DMS114 treated with DMSO at 0.1 percent for 48 hours (cell line): Measurements from ENCODE around the gene FURIN.
"Not testable (repeated sequence)": the region's sequence is repeated elsewhere in the genome, so short reads cannot be mapped to it uniquely, and the experiment has no call there.

Experiments used
- DNase-seq: peaks from one replicate; lab custom pipeline; 2025; ENCODE audit not compliant: unreplicated experiment; lab: John Stamatoyannopoulos, UW

The FURIN gene

GRCh38 chr15:90840954-90841353 is 27.4 kb upstream of the FURIN start:
- DNase-seq: no peak

DNA sequence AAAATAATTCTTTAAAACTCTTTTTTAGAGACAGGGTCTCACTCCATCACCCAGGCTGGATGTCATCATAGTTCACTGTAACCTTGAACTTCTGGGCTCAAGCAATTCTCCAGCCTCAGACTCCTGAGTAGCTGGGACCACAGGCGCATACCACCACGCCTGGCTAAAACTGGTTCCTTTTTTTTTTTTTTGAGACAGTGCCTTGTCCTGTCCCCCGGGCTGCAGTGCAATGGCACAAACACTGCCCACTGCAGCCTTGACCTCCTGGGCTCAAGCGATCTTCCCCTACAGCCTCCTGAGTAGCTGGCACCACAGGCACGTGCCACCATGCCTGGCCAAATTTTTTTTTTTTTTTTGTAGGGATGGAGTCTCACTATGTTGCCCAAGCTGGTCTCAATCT is 23.7 kb upstream of the FURIN start:
- no peak for DNase-seq

DNA sequence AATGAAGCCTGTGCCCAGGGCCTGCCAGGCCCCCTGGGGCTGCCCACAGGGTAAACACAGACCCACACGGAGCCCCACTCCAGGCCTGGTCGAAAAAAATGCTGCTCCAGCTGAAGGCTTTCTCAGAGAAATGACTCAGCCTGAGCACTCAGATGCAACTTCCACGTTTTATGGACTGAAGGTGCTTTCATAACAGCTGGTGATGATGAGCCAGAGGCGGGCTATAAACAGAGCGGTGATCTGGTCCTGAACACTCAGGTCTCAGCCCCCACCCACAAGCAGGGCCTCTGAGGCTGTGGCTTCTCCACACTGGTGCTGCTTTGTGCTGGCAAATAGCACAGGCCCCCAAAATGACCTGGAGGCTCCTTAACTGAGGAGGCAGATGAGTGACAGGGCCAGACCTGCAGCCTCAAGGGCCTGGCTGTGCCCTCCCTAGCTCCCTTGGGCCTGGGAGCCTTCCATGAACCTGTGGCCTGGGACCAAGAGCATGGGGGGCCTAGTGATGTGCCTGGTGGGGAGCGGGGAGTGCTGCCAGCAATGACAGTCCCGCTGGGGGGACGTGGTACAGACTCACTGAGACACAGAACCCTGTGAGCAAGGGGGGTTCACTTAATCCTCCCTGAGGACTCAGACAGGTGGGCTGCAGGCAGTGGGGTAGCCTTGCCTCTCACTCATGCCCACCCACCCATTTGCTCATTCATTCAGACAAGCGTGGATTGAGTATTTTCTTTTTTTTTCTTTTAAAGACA is 23.0 kb upstream of the FURIN start:
- no peak for DNase-seq

- not testable (repeated sequence) for DNase-seq
These were observed 19.0 kb upstream of the FURIN start for GRCh38 chr15:90849424-90849823.

DNA sequence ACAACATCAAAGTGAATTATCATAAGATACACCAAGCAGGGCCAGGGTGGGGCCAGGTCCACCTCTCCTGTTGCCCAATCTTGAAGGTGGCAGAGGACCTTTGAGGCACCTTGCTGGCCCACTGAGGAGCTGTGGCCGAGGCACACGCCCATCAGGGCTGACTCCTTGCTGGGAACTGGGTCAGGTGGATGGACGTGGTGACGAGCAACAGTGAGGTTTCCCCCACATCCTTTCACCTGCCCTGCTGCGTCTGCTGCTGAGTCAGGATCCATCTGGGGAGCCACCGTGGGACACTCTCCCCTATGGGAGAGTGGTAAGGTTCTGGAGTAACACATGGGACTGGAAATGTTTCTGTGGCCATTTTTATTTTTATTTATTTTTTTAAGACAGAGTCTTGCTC is 17.3 kb upstream of the FURIN start:
- no peak for DNase-seq

DNA sequence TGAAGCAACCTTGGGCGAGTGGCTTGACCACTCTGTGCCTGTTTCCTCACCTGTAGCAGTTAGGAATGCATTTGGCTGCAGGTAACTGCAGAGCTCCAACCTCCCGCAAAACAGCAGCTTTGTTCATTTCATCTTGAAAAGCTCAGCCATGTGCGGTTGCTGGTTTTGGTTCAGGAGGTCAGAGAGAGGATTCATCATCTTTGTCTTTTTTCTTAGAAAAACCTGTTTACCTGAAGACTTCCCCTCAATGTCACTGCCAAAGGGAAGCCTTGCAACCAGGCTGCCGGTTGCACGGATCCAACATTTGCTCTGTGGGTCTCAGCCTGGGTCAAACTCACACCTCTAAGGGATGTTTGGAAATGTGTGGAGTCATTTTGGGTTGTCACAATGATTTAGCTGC is 16.4 kb upstream of the FURIN start:
- DNase-seq: no peak

GRCh38 chr15:90855139-90855538 is 13.2 kb upstream of the FURIN start:
- DNase-seq: no peak

DNA sequence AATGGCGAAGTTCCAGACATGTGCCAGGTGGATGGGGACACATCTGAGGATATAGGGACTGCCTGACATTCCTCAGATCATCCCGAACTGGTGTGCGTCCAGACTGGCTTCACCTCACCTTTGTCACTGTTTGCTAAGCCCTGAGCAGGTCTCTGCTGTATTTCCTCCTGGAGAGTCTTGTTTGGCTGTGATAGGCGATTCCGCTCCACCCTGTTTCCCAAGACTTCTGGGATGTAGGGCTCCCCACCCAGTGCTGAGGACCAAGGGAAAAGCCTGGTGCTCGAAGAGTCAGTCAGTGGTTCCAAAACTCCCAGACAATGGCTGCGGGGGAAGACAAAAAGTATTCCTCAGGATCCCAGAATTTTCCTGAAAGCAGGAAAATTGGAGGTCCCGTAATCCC is 11.1 kb upstream of the FURIN start:
- DNase-seq: no peak

GRCh38 chr15:90857883-90858443 is 10.4 kb upstream of the FURIN start:
- no peak for DNase-seq

GRCh38 chr15:90859234-90860131 is 8.9 kb upstream of the FURIN start:
- DNase-seq: no peak

DNA sequence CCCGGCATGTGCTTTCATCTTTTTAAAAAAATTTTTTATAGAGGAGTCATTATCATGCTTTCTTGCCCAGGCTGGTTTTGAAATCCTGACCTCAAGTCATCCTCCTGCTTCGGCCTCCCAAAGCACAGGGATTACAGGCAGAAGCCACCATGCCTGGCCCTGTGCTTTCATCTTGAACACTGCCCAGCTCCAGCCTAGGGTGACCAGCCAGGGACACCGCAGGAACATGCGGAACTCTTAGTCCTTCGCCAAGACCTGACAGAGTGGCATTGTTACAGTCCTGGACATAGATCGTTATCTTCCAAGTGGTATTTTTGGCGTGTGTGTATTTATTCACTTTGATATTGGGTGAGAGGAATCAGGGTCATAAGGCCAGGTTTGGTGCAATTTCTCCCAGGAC is 7.9 kb upstream of the FURIN start:
- DNase-seq: no peak

DNA sequence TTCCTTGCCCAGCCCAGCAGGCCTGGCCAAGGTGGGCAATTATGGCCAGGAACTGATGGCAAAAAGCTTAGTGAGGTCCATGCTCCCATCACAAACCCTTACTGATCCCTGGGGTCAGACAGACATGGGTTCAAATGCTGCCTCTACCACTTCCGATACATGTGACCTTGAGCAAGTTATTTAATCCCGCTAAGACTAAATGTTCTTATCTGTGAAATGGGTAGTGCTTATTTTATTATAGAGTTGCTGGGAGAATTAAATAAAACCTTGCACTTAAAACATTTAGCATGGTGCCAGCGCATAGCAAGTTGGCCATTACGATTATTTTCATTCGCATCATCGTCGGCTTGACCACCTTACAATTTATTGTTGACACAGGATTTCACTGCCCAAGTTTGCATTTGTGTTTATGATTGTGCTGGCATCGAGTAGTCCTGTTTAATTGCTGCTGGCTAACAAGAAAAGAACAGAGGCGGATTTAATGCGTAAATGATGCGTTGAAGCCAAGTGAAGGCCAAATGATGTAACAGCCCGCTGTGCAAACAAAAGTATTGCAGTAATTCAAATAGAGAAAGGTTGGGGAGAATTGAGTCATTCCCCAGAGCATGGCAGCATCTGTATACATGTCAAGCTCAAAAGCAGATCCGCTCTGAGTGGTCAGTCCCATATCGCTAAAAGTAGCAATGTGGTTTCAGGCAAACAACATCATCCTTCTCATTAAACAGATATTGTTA is 7.3 kb upstream of the FURIN start:
- DNase-seq: no peak

DNA sequence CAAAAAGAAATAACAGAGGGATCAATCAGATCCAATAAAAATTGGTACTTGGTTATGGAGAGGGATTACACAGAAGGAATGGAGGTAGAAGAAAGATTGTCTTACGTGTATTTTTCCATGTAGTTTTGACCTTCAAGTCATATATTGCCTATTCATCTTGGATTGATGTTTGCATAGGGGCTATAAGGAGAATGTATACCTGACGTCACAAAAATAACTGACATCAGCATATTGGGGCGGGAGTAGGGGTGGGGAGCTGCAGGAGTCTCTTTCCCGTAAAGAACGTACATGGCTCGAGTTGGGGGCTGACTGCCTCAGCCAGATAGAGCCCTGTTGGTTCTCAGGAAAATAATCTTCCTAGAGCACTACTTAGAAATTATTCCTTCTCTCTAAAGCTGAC is 5.9 kb upstream of the FURIN start:
- no peak for DNase-seq

GRCh38 chr15:90862964-90863778 is 5.2 kb upstream of the FURIN start:
- DNase-seq: no peak

- DNase-seq: no peak
These were observed 4.4 kb upstream of the FURIN start for GRCh38 chr15:90863987-90864386.

GRCh38 chr15:90864507-90864906 is 3.9 kb upstream of the FURIN start:
- DNase-seq: no peak

GRCh38 chr15:90865702-90866101 is 2.7 kb upstream of the FURIN start:
- DNase-seq: no peak

- no peak for DNase-seq
These were observed 2.1 kb upstream of the FURIN start for GRCh38 chr15:90866161-90866715.

- DNase-seq: no peak
These were observed 1.6 kb upstream of the FURIN start for GRCh38 chr15:90866800-90867199.

- DNase-seq: no peak
These were observed 753 bp downstream of the FURIN start for GRCh38 chr15:90869140-90869541.
